WI38 (cell line): Measurements from ENCODE around the gene RBBP8NL.

Experiments
- H3K4me3 ChIP-seq: 2 replicates; pipeline ENCODE4 v1.5.1; 2011; ENCODE audit warnings: low read depth, mild to moderate bottlenecking, control low read depth, low read length
- TF ChIP-seq, protein P1 (sequence below): IDR thresholded peaks from 2 replicates; pipeline ENCODE4 v1.5.1; 2012; ENCODE audit warnings: low read depth, mild to moderate bottlenecking, control low read depth, low read length

The RBBP8NL gene

DNA sequence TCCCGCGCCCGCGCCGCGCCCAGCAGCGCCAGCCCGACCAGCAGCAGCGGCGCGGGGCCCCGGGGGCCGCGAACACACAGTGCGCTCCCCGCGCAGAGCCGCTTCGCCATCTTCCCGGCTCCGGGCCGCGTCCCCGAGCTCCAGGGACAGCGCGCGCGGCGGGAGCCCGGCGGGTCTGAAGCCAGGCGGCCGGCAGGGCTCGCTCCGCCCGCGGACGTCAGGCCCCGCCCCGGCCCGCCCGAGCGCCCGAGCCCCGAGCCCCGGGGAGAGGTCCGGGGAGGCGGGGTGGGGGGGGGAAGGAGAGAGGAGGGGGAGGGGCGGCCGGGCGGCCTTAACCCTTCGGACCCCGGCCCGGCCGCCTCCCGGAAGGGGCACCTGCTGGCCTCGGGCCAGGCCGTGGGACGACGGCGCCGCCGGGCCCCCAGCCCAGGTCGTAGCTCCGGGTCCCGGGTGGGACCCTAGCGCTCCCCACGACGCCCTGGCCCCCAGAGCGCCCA is 60.2 kb downstream of the RBBP8NL start, which contains the start of gene LAMA5:
TSS of gene LAMA5 (minus strand) at position 177 of the 497 bp plus-strand sequence. CDS start at position 110, 67 bp downstream.
- TF ChIP-seq, protein P1, sequence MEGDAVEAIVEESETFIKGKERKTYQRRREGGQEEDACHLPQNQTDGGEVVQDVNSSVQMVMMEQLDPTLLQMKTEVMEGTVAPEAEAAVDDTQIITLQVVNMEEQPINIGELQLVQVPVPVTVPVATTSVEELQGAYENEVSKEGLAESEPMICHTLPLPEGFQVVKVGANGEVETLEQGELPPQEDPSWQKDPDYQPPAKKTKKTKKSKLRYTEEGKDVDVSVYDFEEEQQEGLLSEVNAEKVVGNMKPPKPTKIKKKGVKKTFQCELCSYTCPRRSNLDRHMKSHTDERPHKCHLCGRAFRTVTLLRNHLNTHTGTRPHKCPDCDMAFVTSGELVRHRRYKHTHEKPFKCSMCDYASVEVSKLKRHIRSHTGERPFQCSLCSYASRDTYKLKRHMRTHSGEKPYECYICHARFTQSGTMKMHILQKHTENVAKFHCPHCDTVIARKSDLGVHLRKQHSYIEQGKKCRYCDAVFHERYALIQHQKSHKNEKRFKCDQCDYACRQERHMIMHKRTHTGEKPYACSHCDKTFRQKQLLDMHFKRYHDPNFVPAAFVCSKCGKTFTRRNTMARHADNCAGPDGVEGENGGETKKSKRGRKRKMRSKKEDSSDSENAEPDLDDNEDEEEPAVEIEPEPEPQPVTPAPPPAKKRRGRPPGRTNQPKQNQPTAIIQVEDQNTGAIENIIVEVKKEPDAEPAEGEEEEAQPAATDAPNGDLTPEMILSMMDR: no peak
- peak within 1 kb of the TSS; percentile 61 for H3K4me3 ChIP-seq

DNA sequence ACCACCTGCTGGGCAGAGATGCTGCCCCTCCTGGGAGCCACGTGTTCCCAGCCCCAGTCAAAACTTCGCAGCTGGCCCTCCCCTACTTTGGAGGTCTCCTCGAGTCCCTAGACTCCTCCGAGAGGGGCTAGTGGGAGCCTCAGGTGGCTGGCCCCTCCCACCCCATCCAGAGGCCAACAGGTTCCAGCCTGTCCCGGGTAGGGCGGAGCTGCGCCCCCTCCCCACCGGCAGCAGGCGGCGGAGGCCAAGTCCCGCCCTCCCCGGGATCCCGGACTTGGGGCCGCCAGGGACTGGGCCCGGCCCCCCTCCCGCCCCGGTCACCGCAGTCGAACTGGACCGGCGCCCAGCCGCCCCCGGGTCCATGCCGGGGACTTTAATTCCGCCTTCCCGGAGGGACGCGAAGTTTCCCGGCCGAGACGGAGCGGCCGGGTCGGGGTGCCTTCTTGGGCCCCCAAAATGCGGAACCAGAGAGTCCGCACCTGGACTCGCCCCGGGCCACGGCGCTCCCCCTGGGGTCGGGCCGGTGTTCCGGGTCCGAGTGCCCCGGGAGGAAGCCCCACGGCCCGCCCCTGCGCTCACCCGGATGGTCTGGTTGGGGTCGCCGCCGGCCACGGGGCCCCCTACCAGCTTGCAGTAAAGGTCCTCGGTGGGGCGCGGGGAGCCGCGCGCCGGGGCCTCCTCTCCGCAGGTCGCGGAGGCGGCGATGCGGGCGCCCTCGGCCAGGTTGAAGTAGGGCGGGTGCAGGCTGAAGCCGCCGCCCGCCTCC is 60.8 kb downstream of the RBBP8NL start:
- TF ChIP-seq, protein P1: no peak
- H3K4me3 ChIP-seq: peak overlapping the region; percentile 61

DNA sequence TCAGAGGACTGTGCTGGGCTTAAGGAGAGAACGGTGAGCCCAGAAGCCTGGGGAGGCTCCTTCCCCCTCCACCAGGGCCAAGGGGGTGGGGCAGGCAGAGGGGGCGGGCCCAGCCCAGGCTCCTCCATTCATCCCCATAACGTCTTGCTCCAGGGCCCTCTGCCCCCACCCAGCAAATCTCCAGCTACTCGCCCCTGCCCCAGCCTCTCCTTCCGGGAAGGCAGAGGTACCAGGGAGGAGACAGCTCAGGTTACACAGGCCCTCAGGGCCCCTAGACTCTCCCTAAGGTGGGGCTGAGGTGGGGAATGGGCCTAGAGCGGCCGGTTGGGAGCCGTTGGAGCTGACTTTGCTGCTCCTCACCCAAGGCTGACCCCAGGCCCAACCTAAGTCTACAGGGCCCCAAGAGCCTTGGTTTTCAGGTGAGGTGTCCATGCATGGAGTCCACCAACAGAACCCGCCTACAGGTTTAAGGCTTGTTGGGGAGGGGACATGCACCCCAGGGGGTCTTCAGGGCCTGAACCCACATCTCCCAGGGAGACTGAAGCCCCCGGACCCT is 61.4 kb downstream of the RBBP8NL start:
- H3K4me3 ChIP-seq: peak overlapping the region; percentile 61
- TF ChIP-seq, protein P1: no peak

DNA sequence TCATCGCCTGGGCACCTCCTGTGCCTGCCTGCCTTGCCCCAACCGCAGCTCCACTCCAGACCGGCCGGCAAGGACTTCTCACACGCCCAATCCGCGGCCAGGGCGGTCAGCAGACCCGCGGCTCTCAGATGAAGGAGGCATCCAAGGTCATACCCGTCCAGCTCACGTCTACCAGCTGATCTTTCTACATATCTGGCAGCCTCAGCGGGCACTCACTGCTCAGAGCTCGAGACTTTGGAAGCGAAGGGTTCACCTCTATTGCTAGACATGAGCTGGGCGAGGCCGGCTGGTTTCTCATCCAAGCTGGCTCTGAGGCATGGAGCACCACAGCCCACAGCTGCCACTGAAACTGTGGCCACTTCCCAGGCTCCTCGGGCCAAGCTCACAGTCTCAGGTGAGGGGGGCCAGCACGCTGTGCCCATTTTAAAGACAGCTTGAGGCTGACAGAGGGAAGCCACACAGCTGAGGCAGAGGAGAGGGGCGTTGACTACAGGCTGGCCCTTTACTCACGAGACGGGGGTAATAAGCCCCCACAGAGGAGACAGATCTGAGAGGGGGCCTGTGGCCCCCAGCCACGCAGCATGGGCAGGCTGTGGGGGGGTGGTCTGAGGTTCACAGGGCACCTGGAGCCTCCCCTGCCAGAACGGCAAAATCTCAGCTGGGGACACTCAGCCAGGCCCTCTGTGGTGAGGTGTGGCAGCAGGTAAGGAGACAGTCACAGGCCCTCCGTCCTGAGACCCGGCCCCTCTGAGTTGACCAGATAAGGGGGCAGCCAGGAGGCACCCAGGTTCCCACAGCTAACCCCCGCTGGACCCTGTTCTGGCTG is 62.2 kb downstream of the RBBP8NL start:
- TF ChIP-seq, protein P1: no peak
- no peak overlapping the region for H3K4me3 ChIP-seq

DNA sequence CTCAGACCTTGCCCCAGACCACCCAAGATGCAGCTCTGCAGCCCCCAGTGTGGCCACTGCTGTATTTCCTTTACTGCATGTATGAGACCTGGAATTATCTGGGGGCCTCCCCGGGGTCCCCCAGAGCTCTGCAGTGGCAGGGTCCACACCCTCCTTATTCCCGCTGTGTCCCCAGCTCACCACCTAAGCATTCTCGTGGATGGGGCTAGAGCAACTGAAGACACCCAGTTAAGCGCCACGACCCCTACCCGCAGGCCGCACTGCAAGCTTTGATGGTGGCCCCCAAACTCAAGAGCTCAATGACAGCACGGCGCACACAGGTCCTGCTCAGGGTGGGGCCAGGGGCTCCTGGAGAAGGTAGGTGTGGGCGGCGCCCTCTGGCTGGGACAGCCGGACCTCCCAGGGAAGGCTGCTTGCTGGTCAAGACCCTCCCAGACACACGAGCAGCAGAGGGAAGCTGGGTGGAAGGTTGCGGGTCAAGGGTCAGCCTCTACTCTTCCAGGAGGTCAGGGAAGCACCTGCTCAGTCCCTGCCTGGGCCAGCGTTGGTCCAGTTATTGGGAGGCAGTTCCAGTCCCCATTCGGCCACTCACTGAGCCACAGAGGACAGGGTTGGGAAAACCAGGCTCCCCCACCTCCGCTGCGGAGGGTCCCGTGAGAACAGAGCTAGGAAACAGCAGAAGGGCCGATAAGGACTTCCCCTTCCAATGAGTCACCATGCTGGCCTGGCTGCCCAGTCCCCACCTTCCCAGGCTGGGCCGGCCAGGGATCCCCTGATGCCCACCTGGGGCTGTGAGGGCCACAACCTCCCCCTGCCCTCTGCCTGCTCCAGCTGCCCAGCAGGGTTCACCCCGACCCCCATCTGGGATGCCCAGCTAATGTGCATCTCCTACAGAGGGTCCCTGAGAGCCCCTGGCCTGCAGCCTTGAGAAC is 63.2 kb downstream of the RBBP8NL start:
- TF ChIP-seq, protein P1: no peak

DNA sequence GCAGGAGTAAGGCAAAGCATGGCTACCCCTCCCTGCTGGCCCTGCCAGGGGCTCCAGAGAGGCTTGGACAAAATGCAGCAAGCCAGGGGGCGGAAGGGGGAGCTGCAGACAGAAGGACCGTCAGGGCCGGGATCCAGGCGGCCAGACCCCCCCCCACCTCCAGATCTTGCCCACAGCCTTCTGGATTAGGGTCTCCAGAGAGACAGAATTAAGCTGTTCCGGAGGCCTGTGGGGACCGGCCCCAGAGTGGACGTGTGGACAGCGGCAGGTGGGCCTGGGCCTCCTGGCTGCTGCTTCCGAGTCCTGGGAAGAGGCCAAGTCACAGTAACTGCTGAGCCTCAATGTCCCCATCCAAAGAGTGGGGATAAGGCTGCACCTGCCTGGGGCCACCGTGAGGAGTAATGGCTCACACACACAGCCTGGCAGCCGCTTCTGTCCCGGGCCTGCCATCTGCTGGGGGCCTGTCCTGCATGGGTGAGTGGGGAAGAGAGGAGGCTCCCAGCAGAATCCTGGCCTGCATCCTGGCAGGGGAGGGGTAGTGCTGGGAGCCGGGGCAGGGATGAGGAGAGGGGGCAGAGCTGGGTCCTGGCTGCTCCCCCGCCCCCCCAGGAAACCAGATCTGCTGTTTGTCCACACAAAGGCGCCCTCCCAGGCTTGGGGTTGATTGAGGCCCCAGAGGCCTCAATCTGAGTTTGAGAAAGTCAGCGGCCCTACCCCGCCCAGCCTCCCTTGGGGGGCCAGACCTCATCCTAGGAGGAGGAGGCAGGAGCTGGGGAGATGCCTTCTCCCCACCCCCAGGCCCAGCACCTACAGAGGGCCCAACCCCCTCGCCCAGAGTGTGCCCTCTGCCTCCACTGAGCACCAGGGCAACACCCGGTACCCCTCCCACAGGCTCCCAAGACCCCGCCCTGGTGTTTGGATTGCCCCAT is 64.1 kb downstream of the RBBP8NL start:
- TF ChIP-seq, protein P1: no peak
- no peak overlapping the region for H3K4me3 ChIP-seq

More for the DNA sequence above, 63.2 kb downstream of the RBBP8NL start:
- H3K4me3 ChIP-seq: no peak overlapping the region
